Peyer's patch (tissue), 4 donors: ENCODE data around the gene INKA1. TPM values are rescaled to one million over a fixed set of nuclear protein-coding genes. Genes with fewer than 3 reads are reported as not detected.

ENCODE experiments used
- DNase-seq, 3 donors: peaks; one replicate each; pipeline ENCODE4 v3.0.0-alpha.2; 2017 to 2019
- H3K27ac ChIP-seq, 4 donors: fragments of 200-600 bp; sonication (generic); one replicate each; pipeline ENCODE4 v1.5.1; 2016 to 2019
- H3K27me3 ChIP-seq, 2 donors: fragments of 200-600 bp; sonication (generic); one replicate each; pipeline ENCODE4 v1.5.1; 2019
- H3K36me3 ChIP-seq, 3 donors: fragments of 200-600 bp; sonication (generic); one replicate each; pipeline ENCODE4 v1.5.1; 2016 to 2019
- H3K4me1 ChIP-seq, 4 donors: fragments of 200-600 bp; sonication (generic); one replicate each; pipeline ENCODE4 v1.5.1; 2016 to 2019
- H3K4me3 ChIP-seq, 4 donors: fragments of 200-600 bp; sonication (generic); 1 replicate in 3 of 4; 2 replicates in 1 of 4; pipeline ENCODE4 v1.5.1; 2016 to 2019; ENCODE audit warnings: mild to moderate bottlenecking in 1 of 4
- H3K9me3 ChIP-seq, 4 donors: fragments of 200-600 bp; sonication (generic); one replicate each; pipeline ENCODE4 v1.5.1; 2016 to 2019; ENCODE audit warnings: mild to moderate bottlenecking in 1 of 4
- POLR2A ChIP-seq, 2 donors: fragments of 450-650 bp; IDR thresholded peaks; one replicate each; pipeline ENCODE4 v1.5.1; 2017; ENCODE audit warnings: antibody characterized with exemption in 2 of 2, mild to moderate bottlenecking in 2 of 2, moderate library complexity in 2 of 2
- total RNA-seq, 4 donors: library from RNA; depleted of rRNA; stranded (reverse); fragments of >200 nt; gene quantifications; one replicate each; pipeline ENCODE4 v1.1.0, GENCODE V29; 2016
- TF ChIP-seq, protein P1 (sequence below), 6 experiments: fragments of 450-650 bp in 4 of 6; fragments of 200-600 bp in 2 of 6; sonication (generic) in 1 of 6; IDR thresholded peaks; one replicate each; pipeline ENCODE4 v1.5.1; 2017 to 2019; ENCODE audit warnings: antibody characterized with exemption in 6 of 6, mild to moderate bottlenecking in 3 of 6, moderate library complexity in 1 of 6

Gene INKA1
- 10 to 100 TPM in 1 of 4 donors, 1 to 10 TPM in 1, not detected in 2; 1.9 to 22.3 TPM for total RNA-seq

DNA sequence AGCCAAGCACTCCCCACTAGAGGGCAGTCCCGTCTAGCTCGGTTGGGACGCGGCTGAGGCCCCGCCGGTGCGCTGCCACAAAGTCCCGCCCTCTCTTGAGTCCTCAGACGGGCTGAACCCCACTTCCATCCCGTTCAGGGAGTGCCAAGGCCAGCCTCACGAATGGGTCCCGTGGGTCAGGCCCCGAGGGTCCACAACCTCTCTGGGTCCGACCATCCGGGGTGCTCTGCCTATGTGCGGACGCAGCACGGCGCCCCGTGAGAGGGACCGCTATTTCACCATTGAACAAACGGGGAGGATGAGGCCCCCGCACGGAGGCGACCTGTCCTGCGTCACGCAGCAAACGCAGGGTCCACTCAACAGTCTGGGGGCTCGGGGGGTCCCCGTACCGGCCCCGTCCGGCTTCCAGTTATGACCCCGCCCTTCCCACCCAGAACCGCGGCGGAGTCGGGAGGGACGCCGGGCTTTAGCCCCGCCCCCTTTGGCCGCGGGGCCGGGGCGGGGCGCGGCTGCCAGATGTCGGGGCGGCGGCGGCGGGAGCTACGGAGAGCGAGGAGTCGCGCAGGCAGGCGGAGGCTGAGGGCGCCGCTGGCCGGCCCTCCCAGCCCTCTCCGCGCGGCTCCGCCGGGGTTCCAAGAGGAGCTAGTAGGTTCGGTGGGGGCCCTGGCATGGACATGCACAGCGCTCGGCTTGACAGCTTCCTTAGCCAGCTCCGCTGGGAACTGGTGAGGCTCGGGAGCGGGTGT is at the start of gene INKA1:
TSS of gene INKA1 (plus strand) at position 543 of the 746 bp plus-strand sequence. CDS start at position 675, 132 bp downstream.
- TF ChIP-seq POLR2A (IDR thresholded peaks at IDR 0.05) = peak; percentile 23 to 25
- TF ChIP-seq, protein P1, sequence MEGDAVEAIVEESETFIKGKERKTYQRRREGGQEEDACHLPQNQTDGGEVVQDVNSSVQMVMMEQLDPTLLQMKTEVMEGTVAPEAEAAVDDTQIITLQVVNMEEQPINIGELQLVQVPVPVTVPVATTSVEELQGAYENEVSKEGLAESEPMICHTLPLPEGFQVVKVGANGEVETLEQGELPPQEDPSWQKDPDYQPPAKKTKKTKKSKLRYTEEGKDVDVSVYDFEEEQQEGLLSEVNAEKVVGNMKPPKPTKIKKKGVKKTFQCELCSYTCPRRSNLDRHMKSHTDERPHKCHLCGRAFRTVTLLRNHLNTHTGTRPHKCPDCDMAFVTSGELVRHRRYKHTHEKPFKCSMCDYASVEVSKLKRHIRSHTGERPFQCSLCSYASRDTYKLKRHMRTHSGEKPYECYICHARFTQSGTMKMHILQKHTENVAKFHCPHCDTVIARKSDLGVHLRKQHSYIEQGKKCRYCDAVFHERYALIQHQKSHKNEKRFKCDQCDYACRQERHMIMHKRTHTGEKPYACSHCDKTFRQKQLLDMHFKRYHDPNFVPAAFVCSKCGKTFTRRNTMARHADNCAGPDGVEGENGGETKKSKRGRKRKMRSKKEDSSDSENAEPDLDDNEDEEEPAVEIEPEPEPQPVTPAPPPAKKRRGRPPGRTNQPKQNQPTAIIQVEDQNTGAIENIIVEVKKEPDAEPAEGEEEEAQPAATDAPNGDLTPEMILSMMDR (IDR thresholded peaks at IDR 0.05) = peak; percentile 87 to 95 (median 92)
- DNase-seq = peak; percentile 90 to 96 (median 92)
- peak within 1 kb of the TSS; percentile 76 to 96 (median 84) for H3K4me3 ChIP-seq
- H3K9me3 ChIP-seq = no peaks in the 10 kb centered on the region
- peaks cover 0 to 7% (median 0%) of the 10 kb centered on the region in 3 donors for H3K36me3 ChIP-seq
- no peaks in the 10 kb centered on the region for H3K27me3 ChIP-seq
- peaks cover 0 to 43% (median 40%) of the 10 kb centered on the region in 4 donors for H3K4me1 ChIP-seq
- H3K27ac ChIP-seq = peak within 1 kb of the TSS; percentile 88 to 98 (median 94)

DNA sequence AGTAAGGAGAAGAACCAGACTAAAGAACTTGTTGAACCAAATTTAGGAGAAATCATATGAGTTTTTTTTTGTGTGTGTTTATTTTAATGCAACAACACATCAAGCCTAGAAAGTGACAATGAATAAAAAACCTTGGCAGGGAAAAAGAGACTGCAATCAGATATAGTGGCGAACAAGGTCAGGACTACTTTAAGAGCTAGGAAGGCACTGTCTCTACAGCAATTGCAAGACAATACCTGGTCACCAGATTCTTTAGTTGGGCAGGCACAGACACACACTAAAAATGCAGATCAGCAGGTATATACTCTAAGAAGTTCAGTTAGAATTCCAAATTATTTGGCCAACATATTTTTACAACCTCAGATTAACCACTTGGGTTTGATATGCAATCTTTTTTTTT is 48.5 kb upstream of the INKA1 start:
- peaks cover 0 to 15% (median 0%) of the 10 kb centered on the region in 4 donors for H3K4me1 ChIP-seq
- TF ChIP-seq POLR2A (IDR thresholded peaks at IDR 0.05) = no peak
- TF ChIP-seq, protein P1 (IDR thresholded peaks at IDR 0.05) = no peak
- H3K4me3 ChIP-seq = no peak overlapping the region
- H3K9me3 ChIP-seq = no peaks in the 10 kb centered on the region
- no peaks in the 10 kb centered on the region for H3K36me3 ChIP-seq
- no peak overlapping the region for H3K27ac ChIP-seq
- no peak for DNase-seq
- no peaks in the 10 kb centered on the region for H3K27me3 ChIP-seq

DNA sequence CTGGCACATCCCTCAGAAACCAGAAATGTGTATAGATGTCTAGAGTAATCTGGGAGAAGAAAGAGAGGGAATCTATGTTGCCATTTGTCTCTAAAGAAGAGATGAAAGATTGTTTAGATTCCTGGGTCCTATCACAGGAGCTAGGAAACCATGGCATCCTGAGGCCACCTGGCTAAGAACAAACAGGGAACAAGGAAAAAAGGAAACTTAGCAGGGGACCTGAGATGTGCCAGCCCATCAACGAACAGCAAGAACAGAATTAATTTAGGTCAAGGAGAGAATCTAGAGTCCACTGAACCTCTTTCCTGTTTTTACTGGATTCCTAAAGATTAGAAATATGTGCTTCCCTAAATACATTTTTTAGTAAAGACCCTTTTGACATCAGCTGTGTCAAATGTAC is 47.0 kb upstream of the INKA1 start:
- peaks cover 0 to 15% (median 0%) of the 10 kb centered on the region in 4 donors for H3K4me1 ChIP-seq
- TF ChIP-seq, protein P1 (IDR thresholded peaks at IDR 0.05) = no peak
- TF ChIP-seq POLR2A (IDR thresholded peaks at IDR 0.05) = no peak
- no peaks in the 10 kb centered on the region for H3K27me3 ChIP-seq
- H3K4me3 ChIP-seq = no peak overlapping the region
- no peak for DNase-seq
- H3K36me3 ChIP-seq = no peaks in the 10 kb centered on the region
- no peaks in the 10 kb centered on the region for H3K9me3 ChIP-seq
- H3K27ac ChIP-seq = no peak overlapping the region

DNA sequence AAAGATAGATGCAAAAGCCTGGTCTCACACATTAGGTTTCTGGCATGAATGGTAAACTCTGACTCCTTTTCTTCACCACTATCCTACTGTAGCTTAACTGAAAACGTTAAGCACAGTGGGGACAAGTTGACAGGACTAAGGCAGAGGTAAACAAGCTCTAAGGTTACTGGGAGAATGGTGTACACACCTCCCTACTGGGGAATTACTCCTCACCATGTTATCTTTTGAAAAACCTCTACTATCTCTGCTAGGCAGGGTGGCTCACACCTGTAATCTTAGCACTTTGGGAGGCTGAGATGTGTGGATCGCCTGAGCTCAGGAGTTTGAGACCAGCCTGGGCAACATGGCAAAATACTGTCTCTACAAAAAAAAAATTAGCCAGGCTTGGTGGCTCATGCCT is 45.9 kb upstream of the INKA1 start:
- no peak for DNase-seq
- no peak for TF ChIP-seq POLR2A (IDR thresholded peaks at IDR 0.05)
- TF ChIP-seq, protein P1 (IDR thresholded peaks at IDR 0.05) = no peak
- no peaks in the 10 kb centered on the region for H3K9me3 ChIP-seq
- no peak overlapping the region for H3K4me3 ChIP-seq
- peaks cover 0 to 15% (median 0%) of the 10 kb centered on the region in 4 donors for H3K4me1 ChIP-seq
- H3K27me3 ChIP-seq = no peaks in the 10 kb centered on the region
- no peaks in the 10 kb centered on the region for H3K36me3 ChIP-seq
- no peak overlapping the region for H3K27ac ChIP-seq

DNA sequence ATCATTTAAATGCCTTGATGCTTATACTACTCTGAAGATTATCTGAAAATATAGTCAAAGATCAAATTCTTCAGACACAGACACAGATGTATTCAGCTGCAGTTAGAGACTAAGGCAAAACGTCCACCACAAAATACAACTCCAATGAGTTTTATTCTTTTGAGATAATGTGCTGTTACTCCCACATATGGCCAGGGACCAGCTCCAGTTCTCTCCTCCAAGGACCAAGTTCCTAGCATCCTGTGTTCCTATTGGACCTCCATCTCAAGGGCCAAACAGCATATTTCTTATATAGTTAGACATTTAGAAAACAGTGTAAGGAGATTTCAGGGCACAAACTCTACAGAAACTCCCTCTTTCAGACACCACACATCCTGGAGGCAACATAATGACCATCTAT is 43.8 kb upstream of the INKA1 start:
- no peaks in the 10 kb centered on the region for H3K27me3 ChIP-seq
- no peak for DNase-seq
- no peak overlapping the region for H3K4me3 ChIP-seq
- H3K27ac ChIP-seq = no peak overlapping the region
- H3K36me3 ChIP-seq = peaks cover 0 to 4% (median 0%) of the 10 kb centered on the region in 3 donors
- TF ChIP-seq POLR2A (IDR thresholded peaks at IDR 0.05) = no peak
- TF ChIP-seq, protein P1 (IDR thresholded peaks at IDR 0.05) = no peak
- H3K4me1 ChIP-seq = peaks cover 0 to 5% (median 0%) of the 10 kb centered on the region in 4 donors
- no peaks in the 10 kb centered on the region for H3K9me3 ChIP-seq
